Measurements from ENCODE around the gene ASB16. TPM values are rescaled to one million over a fixed set of nuclear protein-coding genes. Genes with fewer than 3 reads are reported as not detected.

Gene ASB16
- total and polyA plus RNA-seq, 9 of the 15 experiments (the other 6 are each of a cell fraction or from before 2014, with no cell fraction given) = 0.03 to 0.07 TPM; not detected in 7

DNA sequence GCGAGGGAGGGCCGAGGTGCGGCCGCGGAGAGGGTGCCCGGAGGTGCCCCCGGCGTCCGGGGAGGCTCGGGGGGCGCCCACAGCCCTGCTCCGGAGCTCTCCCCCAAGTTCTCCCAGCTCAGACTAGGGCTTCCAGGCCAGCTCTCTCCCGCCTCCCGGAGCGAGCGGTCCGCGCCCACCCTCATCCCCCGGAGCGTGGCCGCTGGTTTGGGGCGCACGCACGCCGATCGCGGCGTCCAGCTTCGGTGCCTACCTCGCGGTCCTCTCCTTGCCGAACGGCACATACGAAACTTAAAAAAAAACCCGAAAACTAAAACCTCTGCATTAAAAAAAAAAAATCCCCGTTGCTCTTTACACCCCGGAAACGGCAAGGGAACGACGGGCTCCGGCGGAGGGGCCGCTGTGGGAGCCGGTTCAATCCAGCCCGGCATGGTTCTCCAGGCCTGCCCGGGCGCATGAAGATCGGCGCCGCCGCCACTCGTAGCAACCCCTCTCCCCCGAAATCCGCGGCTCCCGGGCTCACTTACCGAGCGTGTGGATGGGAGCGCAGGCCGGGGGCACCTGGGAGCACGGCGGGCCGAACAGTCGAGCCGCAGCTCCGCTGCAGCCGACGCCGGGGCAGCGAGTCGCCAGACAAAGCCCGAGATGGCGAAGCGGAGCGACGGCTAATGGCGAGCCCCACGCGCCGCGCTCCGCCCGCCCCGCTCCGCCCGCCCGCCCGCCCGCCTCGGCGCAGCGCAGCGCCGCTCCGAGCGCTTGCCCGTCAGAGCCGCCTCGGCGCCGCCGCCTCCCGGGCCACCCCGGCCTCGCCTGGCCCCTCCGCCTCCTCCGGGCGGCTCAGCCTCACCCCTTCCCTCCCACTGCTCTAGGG, 49.9 kb downstream of the ASB16 start (continued):
- 0 out of 2 replicates have a peak, but pooled peaks have one; percentile 23 for TF ChIP-seq MGA (IDR thresholded peaks at IDR 0.05)
- TF ChIP-seq NFRKB (IDR thresholded peaks at IDR 0.05; ENCODE audit: low read depth) = 0 out of 2 replicates have a peak, but pooled peaks have one; percentile 50
- TF ChIP-seq ZNF316 (IDR thresholded peaks at IDR 0.05) = no peak
- TF ChIP-seq ZNF224 (CRISPR knock-in tag; IDR thresholded peaks at IDR 0.05) = no peak
- 0 out of 2 replicates have a peak, but pooled peaks have one; percentile 39 for TF ChIP-seq SRSF3 (IDR thresholded peaks at IDR 0.05; ENCODE audit: insufficient read depth, low read length)
- no peak for TF ChIP-seq NFE2L1 (tag; IDR thresholded peaks at IDR 0.05; ENCODE audit: borderline replicate concordance, low read depth)
- TF ChIP-seq ESRRA (IDR thresholded peaks at IDR 0.05; ENCODE audit: borderline replicate concordance, low read depth) = no peak
- no peak for TF ChIP-seq NELFE (IDR thresholded peaks at IDR 0.05; ENCODE audit: insufficient read depth, insufficient read length)
- no peak for TF ChIP-seq ZNF449 (CRISPR knock-in tag; IDR thresholded peaks at IDR 0.05)
- TF ChIP-seq SMARCC2 (IDR thresholded peaks at IDR 0.05; ENCODE audit: low read depth) = no peak
- no peak for TF ChIP-seq RBM17 (IDR thresholded peaks at IDR 0.05; ENCODE audit: borderline replicate concordance, low read depth, low read length)
- TF ChIP-seq ARNT (IDR thresholded peaks at IDR 0.05) = no peak
- no peak for TF ChIP-seq ZKSCAN8 (CRISPR knock-in tag; IDR thresholded peaks at IDR 0.05)
- no peak for TF ChIP-seq SAFB (IDR thresholded peaks at IDR 0.05; ENCODE audit: borderline replicate concordance, low read depth, low read length)
- TF ChIP-seq MTA1 (IDR thresholded peaks at IDR 0.05; ENCODE audit: borderline replicate concordance) = 0 out of 2 replicates have a peak, but pooled peaks have one; percentile 25
